HG02798 (cell line): ENCODE data around the gene CSNK1A1.
"Not testable (repeated sequence)": the region's sequence is repeated elsewhere in the genome, so short reads cannot be mapped to it uniquely, and the experiment has no call there.

Experiments used
- ATAC-seq: cut with Tn5 transposase; IDR thresholded peaks from one replicate; pipeline ENCODE4 v1.9.1; 2021; ENCODE audit warnings: mild to moderate bottlenecking; ENCODE audit not compliant: unreplicated experiment, poor library complexity

Gene CSNK1A1

DNA sequence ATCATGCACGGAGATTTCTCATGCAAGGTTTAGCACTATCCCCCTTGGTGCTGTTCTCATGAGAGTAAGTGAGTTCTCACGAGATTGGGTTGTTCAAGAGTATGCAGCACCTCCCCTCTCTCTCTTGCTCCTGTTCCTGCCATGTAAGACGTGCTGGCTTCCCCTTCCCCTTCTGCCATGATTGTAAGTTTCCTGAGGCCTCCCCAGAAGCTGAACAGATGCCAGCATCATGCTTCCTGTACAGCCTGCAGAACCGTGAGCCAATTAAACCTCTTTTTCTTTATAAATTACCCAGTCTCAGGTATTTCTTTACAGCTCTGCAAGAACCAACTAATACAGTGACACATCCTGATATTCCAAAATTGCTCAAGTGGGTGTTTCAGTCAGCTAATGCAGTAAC lies 106.8 kb downstream of the CSNK1A1 start:
- ATAC-seq: not testable (repeated sequence)

DNA sequence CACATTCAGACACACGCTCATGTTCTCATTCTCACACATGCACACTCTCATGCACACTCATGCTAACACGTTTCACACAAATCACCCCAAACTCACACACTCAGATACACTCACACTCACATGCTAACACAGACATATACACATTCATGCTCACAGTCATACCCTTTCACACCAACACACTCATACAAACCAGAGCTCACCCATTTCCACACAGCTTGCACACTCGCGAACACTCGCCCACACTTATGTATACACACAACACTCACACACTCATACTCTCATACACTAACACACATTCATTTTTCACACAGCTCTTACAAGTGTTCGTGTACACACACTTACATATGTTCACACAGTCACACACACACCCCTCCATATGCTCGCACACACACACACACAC lies 108.0 kb downstream of the CSNK1A1 start:
- ATAC-seq: no peak

- ATAC-seq: peak; percentile 84
Observed at GRCh38 chr5:149442563-149443182, 108.6 kb downstream of the CSNK1A1 start.
